T follicular helper cell (primary cell): ENCODE measurements around the gene SPPL2A.
"Not testable (repeated sequence)": the region's sequence is repeated elsewhere in the genome, so short reads cannot be mapped to it uniquely, and the experiment has no call there.

Experiments used
- DNase-seq: peaks from one replicate; pipeline ENCODE4 v3.0.0-alpha.2; 2020; ENCODE audit warnings: low read depth
- total RNA-seq, 2 experiments: gene quantifications; one replicate each; lab custom pipeline; 2026; lab: John Stamatoyannopoulos, UW

The SPPL2A gene, protein sequence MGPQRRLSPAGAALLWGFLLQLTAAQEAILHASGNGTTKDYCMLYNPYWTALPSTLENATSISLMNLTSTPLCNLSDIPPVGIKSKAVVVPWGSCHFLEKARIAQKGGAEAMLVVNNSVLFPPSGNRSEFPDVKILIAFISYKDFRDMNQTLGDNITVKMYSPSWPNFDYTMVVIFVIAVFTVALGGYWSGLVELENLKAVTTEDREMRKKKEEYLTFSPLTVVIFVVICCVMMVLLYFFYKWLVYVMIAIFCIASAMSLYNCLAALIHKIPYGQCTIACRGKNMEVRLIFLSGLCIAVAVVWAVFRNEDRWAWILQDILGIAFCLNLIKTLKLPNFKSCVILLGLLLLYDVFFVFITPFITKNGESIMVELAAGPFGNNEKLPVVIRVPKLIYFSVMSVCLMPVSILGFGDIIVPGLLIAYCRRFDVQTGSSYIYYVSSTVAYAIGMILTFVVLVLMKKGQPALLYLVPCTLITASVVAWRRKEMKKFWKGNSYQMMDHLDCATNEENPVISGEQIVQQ
- total RNA-seq: 62.6 to 161 reads per million in 2 experiments

DNA sequence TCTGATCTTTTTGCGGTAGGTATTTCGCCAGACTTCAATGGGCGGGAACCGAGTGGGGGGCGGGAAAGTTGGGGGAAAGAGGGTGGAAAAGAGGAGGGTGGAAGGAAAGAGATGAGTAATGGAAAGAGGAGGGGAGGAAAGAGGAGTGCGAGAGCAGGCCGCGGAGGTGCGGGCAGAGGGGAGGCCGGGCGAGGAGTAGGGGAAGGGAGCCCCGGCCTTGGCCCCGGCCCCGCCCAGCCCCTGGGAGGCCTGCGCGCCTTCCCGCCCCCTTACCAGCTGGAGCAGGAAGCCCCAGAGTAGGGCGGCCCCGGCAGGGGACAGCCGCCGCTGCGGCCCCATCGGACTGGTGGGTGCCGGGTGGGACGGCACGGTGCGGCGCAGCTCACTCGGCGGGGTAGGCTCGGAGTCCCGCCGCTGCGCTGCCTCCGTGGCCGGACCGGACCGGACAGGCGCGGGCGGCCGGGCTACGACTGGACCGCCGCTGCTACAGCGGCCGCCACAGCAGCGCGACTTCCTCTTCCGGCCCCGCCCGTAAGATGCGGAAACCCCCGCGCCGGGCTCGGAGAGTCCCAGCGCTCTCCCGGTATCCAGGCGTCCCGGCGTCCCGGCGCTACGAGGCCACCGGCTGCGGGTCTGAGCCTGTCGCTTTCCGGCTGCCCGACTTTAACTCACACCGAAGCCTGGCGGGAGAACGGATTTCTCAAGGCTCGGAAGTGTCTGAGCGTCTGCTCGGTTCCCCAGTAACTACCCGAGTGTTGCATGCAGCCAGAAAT lies at the start of gene SPPL2A:
SPPL2A (minus strand) TSS at position 512 of the 773 bp plus-strand sequence; CDS start at position 339, 173 bp downstream.
- DNase-seq: peak; percentile 52

DNA sequence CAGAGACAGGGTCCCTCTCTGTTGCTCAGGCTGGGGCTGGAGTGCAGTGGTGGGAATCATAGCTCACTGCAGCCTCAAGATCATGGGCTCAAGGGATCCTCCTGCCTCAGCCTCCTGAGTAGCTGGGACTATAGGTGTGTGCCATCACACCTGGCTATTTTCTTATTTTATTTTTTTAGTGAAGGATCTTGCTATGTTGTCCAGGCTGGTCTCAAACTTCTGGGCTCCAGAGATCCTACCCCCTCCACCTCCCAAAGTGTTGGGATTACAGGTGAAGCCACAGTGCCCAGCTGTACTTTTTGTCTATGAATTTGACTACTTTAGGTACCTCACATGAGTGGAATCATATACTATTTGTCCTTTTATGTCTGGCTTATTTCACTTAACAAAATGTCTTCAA lies 49.1 kb upstream of the SPPL2A start:
- DNase-seq: no peak

DNA sequence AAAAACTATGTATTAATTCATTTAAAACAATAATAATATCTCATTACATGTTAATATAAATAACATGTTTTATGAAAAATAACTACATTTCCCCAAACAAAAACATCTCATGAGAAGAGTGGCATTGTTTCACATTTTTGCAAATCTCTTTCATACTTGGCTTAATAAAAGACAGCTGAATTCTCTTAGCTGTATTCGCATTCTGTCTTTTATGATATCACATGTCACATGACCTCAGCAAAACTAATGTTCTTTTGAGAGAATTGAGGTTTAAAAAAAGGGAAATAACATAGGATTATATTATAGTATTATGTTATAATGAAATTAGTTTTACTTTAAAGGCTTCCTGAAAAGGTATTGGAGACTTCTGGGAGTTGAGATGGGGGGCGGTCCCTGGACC lies 48.4 kb upstream of the SPPL2A start:
- no peak for DNase-seq

DNA sequence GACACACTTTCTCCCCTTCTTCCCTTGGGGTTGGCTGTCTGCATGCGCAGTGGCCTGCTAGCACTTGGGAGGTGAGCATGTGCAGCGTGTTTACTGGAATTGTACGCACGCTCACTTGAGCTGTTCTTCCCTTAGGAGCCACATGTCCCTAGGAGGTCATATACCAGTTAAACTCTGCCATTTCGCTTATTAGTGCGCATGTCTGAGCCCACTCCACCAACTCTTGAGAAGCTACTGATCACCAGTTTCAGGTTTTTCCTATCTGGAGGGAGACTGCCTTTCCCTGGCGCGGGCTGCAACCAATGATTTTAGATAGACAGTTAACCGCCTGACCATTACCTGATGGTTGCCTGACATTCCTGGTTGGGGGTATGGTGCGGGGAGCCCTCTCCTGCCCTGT lies 47.6 kb upstream of the SPPL2A start:
- no peak for DNase-seq

DNA sequence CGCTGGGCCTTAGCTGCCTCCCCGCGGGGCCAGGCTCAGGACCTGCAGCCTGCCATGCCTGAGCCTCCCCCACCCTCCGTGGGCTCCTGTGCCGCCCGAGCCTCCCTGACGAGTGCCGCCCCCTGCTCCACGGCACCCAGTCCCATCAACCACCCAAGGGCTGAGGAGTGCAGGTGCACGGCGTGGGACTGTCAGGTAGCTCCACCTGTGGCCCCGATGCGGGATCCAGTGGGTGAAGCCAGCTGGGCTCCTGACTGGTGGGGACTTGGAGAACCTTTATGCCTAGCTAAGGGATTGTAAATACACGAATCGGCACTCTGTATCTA lies 46.6 kb upstream of the SPPL2A start:
- DNase-seq: not testable (repeated sequence)

DNA sequence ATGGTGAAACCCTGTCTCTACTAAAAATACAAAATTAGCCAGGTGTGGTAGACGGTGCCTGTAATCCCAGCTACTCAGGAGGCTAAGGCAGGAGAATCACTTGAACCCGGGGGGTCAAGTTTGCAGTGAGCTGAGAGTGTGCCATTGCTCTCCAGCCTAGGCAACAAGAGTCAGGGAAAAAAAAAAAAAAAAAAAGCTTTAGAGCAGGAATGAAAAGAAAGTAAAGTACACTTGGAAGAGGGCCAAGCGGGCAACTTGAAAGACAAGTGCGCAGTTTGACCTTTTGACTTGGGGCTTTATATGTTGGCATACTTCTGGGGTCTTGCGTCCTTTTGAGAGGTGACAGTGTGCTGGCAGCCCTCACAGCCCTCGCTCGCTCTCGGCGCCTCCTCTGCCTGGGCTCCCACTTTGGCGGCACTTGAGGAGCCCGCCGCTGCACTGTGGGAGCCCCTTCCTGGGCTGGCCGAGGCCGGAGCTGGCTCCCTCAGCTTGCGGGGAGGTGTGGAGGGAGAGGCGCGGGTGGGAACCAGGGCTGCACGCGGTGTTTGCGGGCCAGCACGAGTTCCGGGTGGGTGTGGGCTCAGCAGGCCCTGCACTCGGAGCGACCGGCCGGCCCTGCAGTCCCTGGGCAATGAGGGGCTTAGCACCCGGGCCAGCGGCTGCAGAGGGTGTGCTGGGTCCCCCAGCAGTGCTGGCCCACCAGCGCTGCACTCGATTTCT lies 46.1 kb upstream of the SPPL2A start:
- not testable (repeated sequence) for DNase-seq

DNA sequence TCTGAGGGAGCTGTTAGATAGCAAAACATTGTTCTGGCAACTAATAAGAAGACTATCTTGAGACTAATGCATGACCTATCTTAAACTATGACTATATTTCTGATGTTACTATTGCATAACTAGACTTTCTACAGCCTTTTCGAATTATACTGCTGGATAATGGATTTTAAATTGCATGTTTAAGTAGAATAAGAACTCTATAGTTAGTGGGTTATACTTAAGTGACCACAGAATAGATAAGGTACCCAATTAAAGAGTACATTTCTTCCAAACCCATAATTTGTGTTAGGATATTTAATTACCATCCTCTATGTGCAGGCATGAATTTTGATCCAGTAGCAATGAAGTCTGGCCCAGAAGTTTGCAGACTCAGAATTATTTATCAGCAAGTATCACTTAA lies 44.6 kb upstream of the SPPL2A start:
- no peak for DNase-seq

DNA sequence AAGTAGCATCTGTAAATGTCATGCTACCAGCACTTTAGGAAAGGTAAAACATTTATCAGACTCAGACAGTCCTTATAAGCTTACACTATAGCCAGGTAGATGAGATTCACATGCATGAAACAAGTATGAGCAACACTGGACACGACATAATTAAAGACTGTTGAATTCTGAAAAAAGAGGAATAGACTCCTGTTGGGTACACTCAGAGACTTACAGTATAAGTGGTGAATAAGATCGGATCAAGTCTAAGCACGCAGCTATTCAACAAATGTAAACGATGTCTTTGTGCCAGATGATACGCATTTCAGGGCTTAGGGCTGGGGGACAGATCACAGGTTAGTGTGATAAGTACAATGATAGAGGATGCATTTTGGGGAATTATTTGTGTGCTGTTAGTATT lies 43.2 kb upstream of the SPPL2A start:
- DNase-seq: no peak

DNA sequence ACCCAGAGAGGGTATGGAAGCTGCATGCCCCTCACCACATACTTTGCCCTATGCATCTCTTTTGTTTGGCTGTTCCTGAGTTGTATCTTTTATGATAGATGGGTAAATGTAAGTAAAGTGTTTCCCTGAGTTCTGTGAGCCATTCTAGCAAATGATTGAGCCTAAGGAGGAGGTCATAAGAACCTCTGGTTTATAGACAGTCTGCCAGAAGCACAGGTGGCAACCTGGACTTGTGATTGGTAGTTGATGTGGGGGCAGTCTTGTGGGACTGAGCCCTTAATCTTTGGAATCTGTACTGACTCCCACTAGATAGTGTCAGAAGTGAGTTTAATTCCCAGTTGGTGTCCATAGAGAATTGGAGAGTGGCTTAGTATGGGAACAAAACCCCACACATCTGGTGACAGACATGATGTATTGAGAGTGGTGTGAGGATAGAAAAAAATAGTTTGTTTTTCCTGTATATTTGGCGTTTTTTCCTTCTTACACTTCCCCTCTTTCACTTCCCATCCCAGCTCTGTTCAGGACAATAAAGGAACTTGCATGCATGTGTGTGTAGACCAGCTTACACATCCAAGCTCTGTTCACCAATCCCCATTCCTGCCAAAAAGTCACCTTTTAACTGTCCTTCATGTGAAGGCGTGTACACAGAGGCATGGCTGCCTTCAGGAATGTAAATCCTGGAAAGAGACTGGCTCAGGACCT lies 38.1 kb upstream of the SPPL2A start:
- DNase-seq: no peak

DNA sequence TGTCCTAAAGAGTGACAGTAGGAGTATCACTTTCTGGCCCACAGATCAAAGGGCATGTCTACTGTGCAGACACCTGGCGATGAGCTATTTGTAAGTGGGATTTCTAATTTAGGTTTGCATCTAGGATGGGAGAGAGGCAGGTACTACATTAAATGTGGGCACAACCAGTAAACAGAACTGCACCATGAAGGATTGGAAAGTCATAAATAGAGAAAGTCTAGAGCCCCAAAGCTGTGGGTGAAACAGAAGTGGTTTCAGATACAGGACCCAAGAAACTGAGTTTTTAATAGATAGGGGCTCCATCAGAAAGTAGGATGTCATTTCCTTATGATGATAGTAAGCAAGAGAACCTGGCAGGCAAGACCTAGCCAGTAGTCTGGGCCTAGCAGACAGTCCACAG lies 35.2 kb upstream of the SPPL2A start:
- no peak for DNase-seq

DNA sequence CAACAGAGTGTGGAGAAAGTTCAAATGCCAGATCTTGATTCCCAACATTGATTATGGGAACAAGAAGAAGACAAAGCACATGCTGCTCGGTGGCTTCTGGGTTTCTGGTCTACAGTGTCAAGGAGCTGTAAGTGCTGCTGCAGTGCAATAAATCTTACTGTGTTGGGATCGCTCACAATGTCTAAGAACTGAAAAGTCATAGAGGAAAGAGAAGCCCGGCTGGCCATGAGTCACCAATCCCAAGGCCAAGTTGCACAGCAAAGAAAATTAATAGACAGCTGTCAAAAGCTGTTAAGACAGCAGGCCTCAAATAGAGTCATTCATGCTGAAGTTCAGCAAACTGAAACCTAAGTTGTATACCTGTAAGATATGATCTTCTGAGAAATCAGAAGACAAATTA lies 33.2 kb upstream of the SPPL2A start:
- DNase-seq: no peak

DNA sequence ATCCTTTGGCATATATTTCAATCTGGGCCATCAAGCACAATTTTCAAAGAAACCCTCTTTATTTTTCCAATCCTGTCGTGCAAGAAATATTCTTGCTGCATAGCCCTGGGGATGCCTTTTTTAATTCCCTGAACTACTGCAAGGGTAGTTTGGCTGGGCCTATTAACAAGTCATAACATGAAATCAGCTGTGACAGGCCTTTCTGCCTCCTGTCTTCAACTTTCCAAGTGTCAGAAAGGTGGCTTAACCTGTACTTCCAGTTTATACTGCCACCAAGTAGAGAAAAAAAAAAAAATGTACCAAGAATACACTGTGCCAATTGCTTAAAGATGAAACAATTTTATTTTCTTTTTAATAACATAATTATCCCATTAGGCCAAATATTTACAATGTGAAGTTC lies 32.4 kb upstream of the SPPL2A start:
- no peak for DNase-seq

DNA sequence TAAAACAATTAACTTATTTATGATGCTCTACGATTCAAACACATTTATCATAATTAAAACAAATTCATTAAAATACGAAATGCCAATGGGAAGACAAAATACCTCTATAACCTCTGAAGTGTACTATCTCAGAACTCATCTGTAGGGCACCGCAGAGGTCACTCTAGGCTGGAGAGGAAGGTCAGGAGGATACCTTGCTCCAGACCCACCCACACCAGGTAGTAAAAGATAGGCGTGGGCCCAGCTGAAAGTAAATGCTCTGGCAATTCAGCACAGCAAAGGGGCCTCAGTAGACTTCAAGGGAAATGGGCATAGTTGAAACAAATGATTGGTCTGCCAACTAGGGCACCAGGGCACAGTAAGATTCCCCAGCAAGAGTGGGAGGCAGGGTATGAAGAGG lies 26.0 kb upstream of the SPPL2A start:
- DNase-seq: no peak

DNA sequence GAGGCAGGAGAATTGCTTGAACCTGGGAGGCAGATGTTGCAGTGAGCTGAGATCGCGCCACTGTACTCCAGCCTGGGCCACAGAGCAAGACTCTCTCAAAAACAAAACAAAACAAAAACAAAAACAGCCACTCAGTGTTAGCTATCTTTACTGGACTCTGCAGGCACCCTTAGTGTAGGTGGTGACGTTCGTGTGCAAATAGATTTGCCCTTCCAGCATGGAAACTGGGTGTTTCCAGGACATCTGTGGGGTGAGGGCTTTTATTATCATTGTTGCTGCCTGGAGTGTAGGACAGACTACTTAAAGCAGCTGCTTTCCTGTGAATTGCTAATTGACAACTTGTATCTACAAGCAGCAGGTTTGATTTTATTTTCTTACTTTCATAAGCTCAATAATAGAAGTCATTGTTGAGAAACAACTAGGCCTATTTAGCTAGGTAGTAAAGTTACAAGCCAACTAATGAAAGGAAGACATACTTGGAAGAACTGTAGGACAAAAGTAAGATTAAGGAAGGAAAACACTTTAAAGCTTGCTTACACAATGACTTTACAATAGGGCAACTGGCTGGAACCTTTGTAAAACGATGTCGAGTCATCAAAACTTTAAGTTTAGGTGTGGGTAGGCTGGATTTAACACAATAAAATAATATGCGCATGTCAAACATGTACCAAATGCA lies 25.4 kb upstream of the SPPL2A start:
- DNase-seq: no peak

DNA sequence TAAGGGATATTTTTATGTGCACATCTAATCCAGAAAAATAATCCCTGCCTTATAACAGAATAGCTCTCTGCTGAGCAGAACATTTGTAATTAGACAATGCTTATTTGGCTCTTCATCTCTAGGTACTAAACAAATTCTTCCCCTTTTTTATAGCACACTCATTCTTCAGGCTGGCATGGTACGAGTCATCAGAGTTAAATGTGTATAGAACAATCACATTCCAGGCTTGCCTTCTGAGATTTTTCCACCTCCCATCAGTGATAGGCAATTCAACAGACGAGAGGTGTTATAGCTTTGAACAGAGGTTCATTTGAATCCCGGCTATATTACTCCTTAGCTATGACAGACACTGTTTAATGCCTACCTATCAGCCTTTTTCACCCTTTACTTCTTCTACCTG lies 21.4 kb upstream of the SPPL2A start:
- DNase-seq: no peak

DNA sequence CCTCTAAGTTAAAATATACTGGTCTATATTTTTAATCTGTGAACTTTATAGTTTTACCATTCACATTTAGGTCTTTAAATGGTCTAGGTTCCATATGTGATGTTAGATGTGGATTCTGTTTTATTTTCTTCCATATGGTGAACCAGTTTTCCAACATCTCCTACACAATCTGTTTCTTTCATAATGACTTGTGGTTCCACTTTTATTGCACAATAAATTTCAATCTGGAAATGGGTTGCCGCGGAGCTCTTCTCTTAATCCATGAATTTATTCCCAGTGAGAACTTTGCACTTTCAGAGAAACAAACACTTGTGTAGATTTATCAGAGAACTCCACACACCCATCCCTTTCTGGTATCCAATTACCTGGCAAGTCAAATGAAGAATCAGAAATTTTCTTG lies 20.9 kb upstream of the SPPL2A start:
- DNase-seq: no peak

DNA sequence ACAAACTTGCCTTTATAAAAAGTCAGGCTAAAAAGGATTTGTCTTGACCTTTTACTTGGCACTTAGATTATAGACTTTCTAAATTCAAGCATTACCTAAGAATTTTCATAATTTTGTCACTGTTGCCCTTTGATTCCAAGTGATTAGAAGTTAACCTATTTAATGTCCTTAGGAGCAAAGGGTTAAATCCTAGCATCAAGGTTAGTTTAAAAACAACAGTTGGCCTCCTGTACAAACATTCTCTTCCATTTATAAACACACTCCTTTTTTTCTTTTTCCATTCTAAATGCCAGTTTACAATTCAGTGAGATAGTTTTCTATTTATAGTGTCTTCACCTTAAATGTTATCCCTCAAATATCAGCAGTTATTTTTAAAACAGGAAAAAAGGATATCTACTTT lies 18.4 kb upstream of the SPPL2A start:
- DNase-seq: no peak

DNA sequence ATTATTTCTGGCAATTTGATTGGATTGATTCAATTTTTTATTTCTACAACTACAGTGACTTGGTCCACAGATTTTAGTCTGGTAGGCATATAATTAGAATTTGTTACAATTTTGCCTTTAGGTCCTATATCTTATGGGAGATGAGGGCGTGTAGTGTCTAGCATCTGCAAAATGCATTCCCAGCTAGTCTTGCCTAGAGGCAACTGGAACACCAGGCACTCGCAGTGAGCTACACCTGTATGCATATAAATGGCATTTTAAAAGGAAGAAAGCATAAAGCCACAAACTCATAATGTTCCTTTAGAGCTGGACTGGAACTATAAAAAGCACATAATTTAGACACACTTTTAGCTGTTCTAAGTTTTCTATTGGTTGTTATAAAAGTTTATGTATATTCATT lies 17.9 kb upstream of the SPPL2A start:
- no peak for DNase-seq

DNA sequence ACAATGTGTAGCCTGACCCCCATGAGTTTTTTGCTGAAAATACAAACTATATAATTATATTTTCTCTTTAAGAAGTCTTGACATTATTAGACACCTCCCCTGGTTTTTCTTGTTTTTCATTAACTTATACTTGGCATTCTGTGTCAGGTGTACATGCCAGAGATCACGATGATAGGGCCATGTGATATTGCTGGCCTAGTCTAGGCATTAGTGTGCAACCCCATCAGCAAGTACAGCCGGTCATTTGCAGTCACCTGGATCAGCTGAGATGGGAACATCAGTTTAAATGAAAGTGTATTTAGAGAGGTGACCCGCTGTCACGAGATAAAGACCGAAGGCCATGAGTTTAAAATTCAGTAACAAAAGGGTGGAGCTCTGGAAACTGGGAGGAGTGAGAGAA lies 12.6 kb upstream of the SPPL2A start:
- no peak for DNase-seq

DNA sequence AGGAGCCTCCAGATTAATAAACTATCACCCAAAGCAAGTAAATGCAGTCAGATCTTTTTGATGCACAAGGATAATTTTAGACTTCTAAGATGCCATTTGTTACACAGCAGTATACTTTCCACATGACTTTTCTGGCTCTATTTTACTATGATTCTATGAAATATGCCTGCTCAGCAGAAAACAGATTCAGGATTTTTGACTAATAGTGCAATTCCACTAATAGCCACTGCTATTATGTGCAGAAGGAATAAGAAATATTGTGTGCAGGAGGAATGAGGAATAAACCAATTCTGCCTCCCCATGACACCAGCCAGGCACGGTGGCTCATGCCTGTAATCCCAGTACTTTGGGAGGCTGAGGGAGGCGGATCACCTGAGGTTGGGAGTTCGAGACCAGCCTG lies 11.5 kb upstream of the SPPL2A start:
- DNase-seq: no peak

DNA sequence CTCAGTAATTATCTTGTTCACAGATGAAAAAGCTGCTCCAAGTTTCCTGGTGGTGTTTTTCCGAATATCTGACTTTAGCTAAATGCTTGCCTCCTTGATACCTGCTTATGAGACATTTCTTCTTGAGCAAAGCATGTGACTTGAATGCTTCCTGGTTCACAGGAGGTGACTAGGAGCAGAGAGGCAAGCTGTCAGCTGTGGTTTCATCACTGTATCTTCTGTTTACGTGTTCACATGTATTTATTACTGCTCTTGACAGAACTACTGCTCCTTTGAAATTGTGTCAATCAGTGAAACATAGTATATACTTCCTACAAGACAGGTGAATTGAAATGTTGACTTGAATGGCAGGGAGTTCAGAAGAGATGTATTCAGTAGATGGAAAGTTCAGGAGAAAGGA lies 8.9 kb upstream of the SPPL2A start:
- no peak for DNase-seq
